Measurements from ENCODE around the gene ECE1.

- TF ChIP-seq POLR2A (IDR thresholded peaks at IDR 0.05) (peak in 1 of 2 donors; percentile 9), CTCF (IDR thresholded peaks at IDR 0.05) (no peak)
These were observed 32.8 kb upstream of the ECE1 start for GRCh38 chr1:21323091-21323490.
